IPS DF 6.9 (cell line): ENCODE data around the gene CCDC18.
"Not testable (repeated sequence)": the region's sequence is repeated elsewhere in the genome, so short reads cannot be mapped to it uniquely, and the experiment has no call there.

Experiments used
- DNase-seq: peaks from one replicate; pipeline ENCODE4 v3.0.0-alpha.2; 2013; ENCODE audit warnings: low read depth, low spot score
- H3K27ac ChIP-seq: one replicate; pipeline ENCODE4 v1.5.1; 2013; ENCODE audit warnings: low read length, control low read depth
- H3K27me3 ChIP-seq: 2 replicates; pipeline ENCODE4 v1.6.1; 2013; ENCODE audit warnings: mild to moderate bottlenecking, low read length; ENCODE audit not compliant: control insufficient read depth, insufficient read depth
- H3K36me3 ChIP-seq: 2 replicates; pipeline ENCODE4 v1.6.1; 2013; ENCODE audit warnings: low read length; ENCODE audit not compliant: control insufficient read depth, insufficient read depth
- H3K4me1 ChIP-seq: 2 replicates; pipeline ENCODE4 v1.6.1; 2013; ENCODE audit warnings: low read length; ENCODE audit not compliant: control insufficient read depth, insufficient read depth
- H3K4me3 ChIP-seq: 2 replicates; pipeline ENCODE4 v1.5.1; 2013; ENCODE audit warnings: mild to moderate bottlenecking, low read length
- H3K9me3 ChIP-seq: 2 replicates; pipeline ENCODE4 v1.6.1; 2013; ENCODE audit warnings: low read length, inconsistent platforms; ENCODE audit not compliant: control insufficient read depth, insufficient read depth
- WGBS: extraction: QIAGEN DNeasy Blood & Tissue Kit; methylation state at CpG from one replicate; pipeline ENCODE4 v1.1.7; 2013; ENCODE audit warnings: mixed read lengths, missing lambda C conversion rate; ENCODE audit not compliant: insufficient read length, insufficient coverage; 5-methylcytosine and 5-hydroxymethylcytosine counted together

Gene CCDC18

GRCh38 chr1:93172778-93173177 lies 7.7 kb upstream of the CCDC18 start:
- Histone ChIP-seq H3K27ac (no peak overlapping the region), H3K27me3 (no peaks in the 10 kb centered on the region), H3K4me3 (no peak overlapping the region), H3K36me3 (no peaks in the 10 kb centered on the region), H3K4me1 (no peaks in the 10 kb centered on the region), H3K9me3 (no peaks in the 10 kb centered on the region)
- no peak for DNase-seq
- WGBS, result no CpG with 5 or more reads among the region's 1 CpG

- DNase-seq, H3K9me3 ChIP-seq, H3K4me1 ChIP-seq, H3K36me3 ChIP-seq, H3K27ac ChIP-seq, H3K4me3 ChIP-seq, H3K27me3 ChIP-seq: not testable (repeated sequence)
- no CpG with 5 or more reads among the region's 3 CpGs for WGBS
Measured at GRCh38 chr1:93174638-93175037, 5.9 kb upstream of the CCDC18 start.

GRCh38 chr1:93177991-93178390 lies 2.5 kb upstream of the CCDC18 start:
- no peak overlapping the region for H3K27ac ChIP-seq
- WGBS, result no CpG with 5 or more reads among the region's 4 CpGs

GRCh38 chr1:93178418-93178817 lies 2.1 kb upstream of the CCDC18 start:
- no peak for DNase-seq
- no CpG with 5 or more reads among the region's 5 CpGs for WGBS
- Histone ChIP-seq H3K27ac (no peak overlapping the region), H3K9me3 (no peaks in the 10 kb centered on the region), H3K27me3 (no peaks in the 10 kb centered on the region), H3K4me3 (no peak overlapping the region), H3K36me3 (no peaks in the 10 kb centered on the region), H3K4me1 (no peaks in the 10 kb centered on the region)

More at GRCh38 chr1:93177991-93178390, 2.5 kb upstream of the CCDC18 start:
- Histone ChIP-seq H3K36me3 (no peaks in the 10 kb centered on the region), H3K4me3 (no peak overlapping the region), H3K27me3 (no peaks in the 10 kb centered on the region), H3K9me3 (no peaks in the 10 kb centered on the region), H3K4me1 (no peaks in the 10 kb centered on the region)
- no peak for DNase-seq

- Histone ChIP-seq H3K27ac (no peak within 1 kb of the TSS), H3K36me3 (no peaks in the 10 kb centered on the region), H3K4me3 (peak within 1 kb of the TSS; percentile 90), H3K9me3 (no peaks in the 10 kb centered on the region), H3K4me1 (no peaks in the 10 kb centered on the region), H3K27me3 (no peaks in the 10 kb centered on the region)
- DNase-seq, result peak; percentile 91
- WGBS, result no CpG with 5 or more reads among the region's 78 CpGs
Measured at GRCh38 chr1:93179886-93180722, 420 bp upstream of the CCDC18 start, which contains the start of gene TMED5. TSS of gene TMED5 (minus strand) at chr1:93180413. CDS start at chr1:93180242, 171 bp downstream.

GRCh38 chr1:93186667-93187066 lies 6.1 kb downstream of the CCDC18 start:
- WGBS, result no CpG with 5 or more reads among the region's 1 CpG
- Histone ChIP-seq H3K4me1 (no peaks in the 10 kb centered on the region), H3K9me3 (no peaks in the 10 kb centered on the region), H3K4me3 (no peak overlapping the region), H3K27me3 (no peaks in the 10 kb centered on the region), H3K27ac (no peak overlapping the region), H3K36me3 (no peaks in the 10 kb centered on the region)
- no peak for DNase-seq

GRCh38 chr1:93190432-93190831 lies 9.9 kb downstream of the CCDC18 start:
- no peaks in the 10 kb centered on the region for H3K9me3 ChIP-seq
- no peaks in the 10 kb centered on the region for H3K4me1 ChIP-seq
- no CpG with 5 or more reads among the region's 3 CpGs for WGBS
- no peaks in the 10 kb centered on the region for H3K27me3 ChIP-seq
- H3K4me3 ChIP-seq, result no peak overlapping the region
- peaks cover 2% of the 10 kb centered on the region; the same call in 1 of the 2 replicates for H3K36me3 ChIP-seq
- no peak overlapping the region for H3K27ac ChIP-seq
- no peak for DNase-seq

GRCh38 chr1:93194231-93194990 lies 13.9 kb downstream of the CCDC18 start:
- Histone ChIP-seq H3K9me3 (no peaks in the 10 kb centered on the region), H3K4me3 (no peak overlapping the region), H3K4me1 (no peaks in the 10 kb centered on the region), H3K36me3 (peaks cover 2% of the 10 kb centered on the region; the same call in 1 of the 2 replicates), H3K27ac (no peak overlapping the region), H3K27me3 (no peaks in the 10 kb centered on the region)
- 100% methylated on average over 1 of the region's 4 CpGs for WGBS
- DNase-seq, result no peak

GRCh38 chr1:93196591-93196990 lies 16.1 kb downstream of the CCDC18 start:
- no peak for DNase-seq
- no peak overlapping the region for H3K4me3 ChIP-seq
- H3K27ac ChIP-seq, result no peak overlapping the region
- no CpG with 5 or more reads among the region's 1 CpG for WGBS
- peaks cover 5% of the 10 kb centered on the region; the same call in 1 of the 2 replicates for H3K36me3 ChIP-seq
- H3K4me1 ChIP-seq, result no peaks in the 10 kb centered on the region
- H3K9me3 ChIP-seq, result no peaks in the 10 kb centered on the region
- H3K27me3 ChIP-seq, result no peaks in the 10 kb centered on the region

- H3K36me3 ChIP-seq, result peaks cover 5% of the 10 kb centered on the region; the same call in 1 of the 2 replicates
- no CpG with 5 or more reads among the region's 9 CpGs for WGBS
- DNase-seq, result no peak
- H3K4me3 ChIP-seq, result no peak overlapping the region
- H3K27me3 ChIP-seq, result no peaks in the 10 kb centered on the region
- no peak overlapping the region for H3K27ac ChIP-seq
- no peaks in the 10 kb centered on the region for H3K4me1 ChIP-seq
- no peaks in the 10 kb centered on the region for H3K9me3 ChIP-seq
Measured at GRCh38 chr1:93199150-93199549, 18.6 kb downstream of the CCDC18 start.
